Measurements from ENCODE around the gene ENPP1.
"Not testable (repeated sequence)": the region's sequence is repeated elsewhere in the genome, so short reads cannot be mapped to it uniquely, and the experiment has no call there.

Gene ENPP1

GRCh38 chr6:131894493-131895424, 86.9 kb downstream of the ENPP1 start:
- DNase-seq (ENCODE audit: low read depth) = peak; percentile 80
- TF ChIP-seq CTCF (conservative IDR thresholded peaks at IDR 0.05; ENCODE audit: low read depth, low read length) = no peak
- no peak overlapping the region for H3K4me3 ChIP-seq (ENCODE audit: low read depth, low read length)

GRCh38 chr6:131897050-131897435, 89.2 kb downstream of the ENPP1 start:
- H3K4me3 ChIP-seq (ENCODE audit: low read depth, low read length) = no peak overlapping the region
- no peak for TF ChIP-seq CTCF (conservative IDR thresholded peaks at IDR 0.05; ENCODE audit: low read depth, low read length)
- DNase-seq (ENCODE audit: low read depth) = no peak

GRCh38 chr6:131897621-131898020, 89.8 kb downstream of the ENPP1 start:
- no peak for DNase-seq (ENCODE audit: low read depth)
- TF ChIP-seq CTCF (conservative IDR thresholded peaks at IDR 0.05; ENCODE audit: low read depth, low read length) = no peak
- H3K4me3 ChIP-seq (ENCODE audit: low read depth, low read length) = no peak overlapping the region

DNA sequence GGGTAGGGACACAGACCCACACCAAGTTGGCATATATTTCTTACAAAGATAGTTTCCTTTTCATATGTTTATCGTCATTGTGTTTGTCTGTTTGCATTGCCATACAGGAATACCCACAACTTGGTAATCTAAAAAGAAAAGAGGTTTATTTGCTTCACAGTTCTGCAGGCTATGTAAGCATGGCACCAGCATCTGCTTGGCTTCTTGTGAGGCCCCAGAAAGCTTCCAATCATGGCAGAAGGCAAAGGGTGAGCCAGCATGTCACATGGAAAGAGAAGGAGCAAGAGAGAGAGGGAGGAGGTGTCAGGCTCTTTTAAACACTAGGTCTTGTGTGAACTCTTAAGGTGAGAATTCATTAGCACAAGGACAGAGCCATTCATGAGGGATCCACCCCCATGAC, 90.9 kb downstream of the ENPP1 start:
- H3K4me3 ChIP-seq (ENCODE audit: low read depth, low read length) = no peak overlapping the region
- DNase-seq (ENCODE audit: low read depth) = no peak
- TF ChIP-seq CTCF (conservative IDR thresholded peaks at IDR 0.05; ENCODE audit: low read depth, low read length) = no peak

- no peak for TF ChIP-seq CTCF (conservative IDR thresholded peaks at IDR 0.05; ENCODE audit: low read depth, low read length)
- no peak overlapping the region for H3K4me3 ChIP-seq (ENCODE audit: low read depth, low read length)
- no peak for DNase-seq (ENCODE audit: low read depth)
Observed at GRCh38 chr6:131900231-131900630, 92.4 kb downstream of the ENPP1 start.

DNA sequence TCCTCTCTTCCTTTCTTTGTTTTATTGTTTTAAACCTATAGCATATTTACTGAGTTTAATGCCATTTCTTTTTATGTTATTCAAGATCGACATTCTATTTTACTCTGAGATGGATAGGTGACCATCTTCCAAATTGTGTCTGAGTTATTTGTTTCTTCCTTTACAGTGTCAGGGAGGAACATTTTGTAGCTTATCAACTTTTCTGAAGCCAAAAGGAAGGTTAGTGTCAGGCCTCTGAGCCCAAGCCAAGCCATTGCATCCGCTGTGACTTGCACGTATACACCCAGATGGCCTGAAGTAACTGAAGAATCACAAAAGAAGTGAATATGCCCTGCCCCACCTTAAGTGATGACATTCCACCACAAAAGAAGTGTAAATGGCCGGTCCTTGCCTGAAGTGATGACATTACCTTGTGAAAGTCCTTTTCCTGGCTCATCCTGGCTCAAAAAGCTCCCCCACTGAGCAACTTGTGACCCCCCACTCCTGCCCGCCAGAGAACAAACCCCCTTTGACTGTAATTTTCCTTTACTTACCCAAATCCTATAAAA, 93.6 kb downstream of the ENPP1 start:
- DNase-seq (ENCODE audit: low read depth); H3K4me3 ChIP-seq (ENCODE audit: low read depth, low read length): not testable (repeated sequence)

GRCh38 chr6:131903734-131904133, 95.9 kb downstream of the ENPP1 start:
- not testable (repeated sequence) for DNase-seq (ENCODE audit: low read depth); H3K4me3 ChIP-seq (ENCODE audit: low read depth, low read length)

GRCh38 chr6:131908787-131909186, 101.0 kb downstream of the ENPP1 start:
- DNase-seq (ENCODE audit: low read depth); H3K4me3 ChIP-seq (ENCODE audit: low read depth, low read length): not testable (repeated sequence)

Measured in choroid plexus epithelial cell (primary cell).